HepG2 (cell line): ENCODE measurements around the gene PPP1R7. TPM values are rescaled to one million over a fixed set of nuclear protein-coding genes. Genes with fewer than 3 reads are reported as not detected.

Experiments used
- ATAC-seq: fragments of 200-7000 bp; cut with Tn5 transposase; 3 replicates; pipeline ENCODE4 v1.9.1; 2020; ENCODE audit warnings: mild to moderate bottlenecking, moderate library complexity
- BruUV-seq: library from RNA; stranded (reverse); fragments of 400-500 nt; replicated peaks from 2 replicates; lab custom pipeline; 2021; lab: Mats Ljungman, UMichigan
- CTCF ChIA-PET: fragments of 300-600 bp; formaldehyde crosslinking; extraction: SDS; loops from one replicate; lab custom pipeline; 2021; ENCODE audit warnings: low total read pairs, inconsistent platforms, low intra/inter-chr PET ratio; lab: Yijun Ruan, JAX
- POLR2A ChIA-PET: fragments of 350-600 bp; sonication (Branson Sonifier 250); formaldehyde crosslinking; loops from one replicate; lab custom pipeline; 2020; ENCODE audit warnings: antibody characterized with exemption, inconsistent platforms; lab: Yijun Ruan, JAX
- DNase-seq: peaks from one replicate; pipeline ENCODE4 v3.0.0-alpha.2; 2015; ENCODE audit warnings: low spot score
- FAIRE-seq: peaks from 3 replicates; lab custom pipeline; 2011; peaks lifted over from hg19 to GRCh38; lab: Jason Lieb, UNC
- H2AFZ ChIP-seq: one replicate; pipeline ENCODE4 v1.6.1; 2011; ENCODE audit warnings: low read length, inconsistent platforms
- H3K27ac ChIP-seq: fragments of 300-600 bp; 3 replicates; pipeline ENCODE4 v1.8.0; 2011; ENCODE audit warnings: mixed run types, mild to moderate bottlenecking, mixed read lengths, low read length, inconsistent platforms; ENCODE audit not compliant: insufficient read depth; ENCODE audit errors: extremely low read length
- H3K27me3 ChIP-seq, 2 experiments: fragments of 200-600 bp in 1 of 2; 2 replicates in 1 of 2; 3 replicates in 1 of 2; pipeline versions ENCODE4 v1.6.0 to v1.8.0; 2011; ENCODE audit warnings: low read length in 2 of 2, mild to moderate bottlenecking in 2 of 2, moderate library complexity in 2 of 2, inconsistent platforms in 1 of 2; ENCODE audit not compliant: insufficient read depth in 2 of 2, control insufficient read depth in 1 of 2
- H3K36me3 ChIP-seq, 2 experiments: fragments of 200-600 bp in 1 of 2; replicated peaks in 1 of 2; 2 replicates in 1 of 2; 3 replicates in 1 of 2; pipeline versions ENCODE4 v1.5.1 to v1.8.0; 2011; ENCODE audit warnings: low read length in 2 of 2, inconsistent platforms in 1 of 2; ENCODE audit not compliant: insufficient read depth in 2 of 2, control insufficient read depth in 1 of 2
- H3K4me1 ChIP-seq: 2 replicates; pipeline ENCODE4 v1.5.1; 2012; ENCODE audit warnings: low read length, inconsistent platforms; ENCODE audit not compliant: insufficient read depth
- H3K4me2 ChIP-seq: 2 replicates; pipeline ENCODE4 v1.6.0; 2011; ENCODE audit warnings: low read depth, low read length, inconsistent platforms
- H3K4me3 ChIP-seq, 3 experiments: fragments of 200-600 bp in 1 of 3; sonication (generic), shearing (Covaris generic) in 1 of 3; replicated peaks in 1 of 3; 2 replicates each; pipeline ENCODE4 v1.5.1; 2011 to 2016; ENCODE audit warnings: low read length in 3 of 3, inconsistent platforms in 2 of 3, low read depth in 2 of 3, mild to moderate bottlenecking in 2 of 3, control low read depth in 1 of 3, mixed read lengths in 1 of 3; ENCODE audit not compliant: insufficient read depth in 1 of 3
- H3K79me2 ChIP-seq: one replicate; pipeline ENCODE4 v1.6.1; 2011; ENCODE audit warnings: low read length, inconsistent platforms; ENCODE audit not compliant: insufficient read depth
- H3K9ac ChIP-seq: 2 replicates; pipeline ENCODE4 v1.6.0; 2011; ENCODE audit warnings: mild to moderate bottlenecking, low read depth, low read length, inconsistent platforms; ENCODE audit not compliant: insufficient read depth
- H3K9me3 ChIP-seq: 2 replicates; pipeline ENCODE4 v1.5.1; 2012; ENCODE audit warnings: mild to moderate bottlenecking, low read length
- H4K20me1 ChIP-seq: 2 replicates; pipeline ENCODE4 v1.6.0; 2011; ENCODE audit warnings: inconsistent platforms, mild to moderate bottlenecking, low read length, moderate library complexity; ENCODE audit not compliant: insufficient read depth
- FOXC1 ChIP-seq: sonication (generic); formaldehyde crosslinking; IDR thresholded peaks from 2 replicates; pipeline ENCODE4 v1.8.0; 2022; ENCODE audit warnings: mild to moderate bottlenecking, missing genetic modification reagents, borderline replicate concordance
- FOXJ3 ChIP-seq: sonication (generic); formaldehyde crosslinking; IDR thresholded peaks from 2 replicates; pipeline ENCODE4 v1.4.0; 2020; ENCODE audit warnings: missing genetic modification reagents, mild to moderate bottlenecking, borderline replicate concordance
- JARID2 ChIP-seq: sonication (generic); formaldehyde crosslinking; IDR thresholded peaks from 2 replicates; pipeline ENCODE4 v1.8.1; 2023; ENCODE audit warnings: missing genetic modification reagents, inconsistent platforms; ENCODE audit not compliant: insufficient replicate concordance
- KLF13 ChIP-seq: sonication (generic); formaldehyde crosslinking; IDR thresholded peaks from 2 replicates; pipeline ENCODE4 v1.4.0; 2020; ENCODE audit warnings: mild to moderate bottlenecking, missing genetic modification reagents
- NR3C1 ChIP-seq: sonication (generic); formaldehyde crosslinking; IDR thresholded peaks from 2 replicates; pipeline ENCODE4 v1.4.0; 2020; ENCODE audit warnings: missing genetic modification reagents
- REL ChIP-seq: sonication (generic); formaldehyde crosslinking; conservative IDR thresholded peaks from 2 replicates; pipeline ENCODE4 v1.8.0; 2022; ENCODE audit warnings: mild to moderate bottlenecking, missing genetic modification reagents, moderate library complexity
- RXRA ChIP-seq: sonication (generic); formaldehyde crosslinking; IDR thresholded peaks from 2 replicates; pipeline ENCODE4 v1.5.1; 2020; ENCODE audit warnings: missing genetic modification reagents
- SNAI1 ChIP-seq: sonication (generic); formaldehyde crosslinking; IDR thresholded peaks from 2 replicates; pipeline ENCODE4 v1.5.0; 2020; ENCODE audit warnings: mild to moderate bottlenecking, missing genetic modification reagents, borderline replicate concordance
- TMF1 ChIP-seq: sonication (generic); formaldehyde crosslinking; IDR thresholded peaks from 2 replicates; pipeline ENCODE4 v1.8.1; 2022; ENCODE audit warnings: low read depth, missing genetic modification reagents
- ZBTB38 ChIP-seq: sonication (generic); formaldehyde crosslinking; IDR thresholded peaks from 2 replicates; pipeline ENCODE4 v1.5.1; 2020; ENCODE audit warnings: mild to moderate bottlenecking, missing genetic modification reagents
- ZFP1 ChIP-seq: IDR thresholded peaks from 2 replicates; pipeline ENCODE4 v1.6.1; 2016
- ZNF225 ChIP-seq: sonication (generic); formaldehyde crosslinking; IDR thresholded peaks from 2 replicates; pipeline ENCODE4 v1.4.0; 2020; ENCODE audit warnings: mild to moderate bottlenecking, missing genetic modification reagents
- ZNF263 ChIP-seq: sonication (generic); formaldehyde crosslinking; IDR thresholded peaks from 2 replicates; pipeline ENCODE4 v1.4.0; 2020; ENCODE audit warnings: missing genetic modification reagents
- ZNF550 ChIP-seq: sonication (generic); formaldehyde crosslinking; IDR thresholded peaks from 2 replicates; pipeline ENCODE4 v1.4.0; 2020; ENCODE audit warnings: mild to moderate bottlenecking, missing genetic modification reagents, borderline replicate concordance
- ZNF672 ChIP-seq: sonication (generic); formaldehyde crosslinking; IDR thresholded peaks from 2 replicates; pipeline ENCODE4 v1.8.1; 2022; ENCODE audit warnings: missing genetic modification reagents
- whole genome bisulfite sequencing: methylation state at CpG from one replicate; pipeline ENCODE4 v1.1.6; 2017; ENCODE audit warnings: low lambda C conversion rate; 5-methylcytosine and 5-hydroxymethylcytosine counted together
- in situ Hi-C: cut with HindIII; loops from 2 replicates; pipeline ENCODE4 v1.10.0; 2017; ENCODE audit warnings: low pct_unique_long_range_greater_than_20kb; ENCODE audit not compliant: extremely low pct_ligation_motif_present
- intact Hi-C: fragments of 100-400 bp; cut with micrococcal nuclease; formaldehyde crosslinking; loops from one replicate; pipeline ENCODE4 v1.10.0; 2022; ENCODE audit not compliant: unreplicated experiment
- polyA plus RNA-seq, 8 experiments: library from polyadenylated mRNA; depleted of rRNA in 3 of 8; stranded (reverse) in 7 of 8; unstranded in 1 of 8; fragments of >200 nt; fragmentation: Illumina TruSeq in 4 of 8; extraction: Trizol in 4 of 8; gene quantifications; 2 replicates each; pipeline versions ENCODE4 v1.2.1 to v1.2.3, GENCODE V29; 2011 to 2016; ENCODE audit warnings: low read depth in 4 of 8, missing spikeins in 1 of 8, mixed read lengths in 1 of 8; ENCODE audit not compliant: insufficient read depth in 1 of 8
- total RNA-seq, 5 experiments: library from RNA; depleted of rRNA; stranded (reverse); fragments of >200 nt; fragmentation: Illumina TruSeq; extraction: Trizol; gene quantifications; 2 replicates each; pipeline ENCODE4 v1.2.3, GENCODE V29; 2016; ENCODE audit warnings: low read depth in 1 of 5
- TF ChIP-seq, protein P1 (sequence below): sonication (generic); formaldehyde crosslinking; IDR thresholded peaks from 2 replicates; pipeline ENCODE4 v1.8.1; 2023; ENCODE audit warnings: missing genetic modification reagents, mild to moderate bottlenecking, borderline replicate concordance
- TF ChIP-seq, protein P2 (sequence below): sonication (generic); formaldehyde crosslinking; IDR thresholded peaks from 2 replicates; pipeline ENCODE4 v1.4.0; 2020; ENCODE audit warnings: missing genetic modification reagents, borderline replicate concordance
- TF ChIP-seq, protein P3 (sequence below): sonication (generic); formaldehyde crosslinking; conservative IDR thresholded peaks from 2 replicates; pipeline ENCODE4 v1.4.0; 2020; ENCODE audit warnings: missing genetic modification reagents
- TF ChIP-seq, protein P4 (sequence below): sonication (generic); formaldehyde crosslinking; IDR thresholded peaks from 2 replicates; pipeline ENCODE4 v1.9.0; 2021; ENCODE audit warnings: missing genetic modification reagents, mild to moderate bottlenecking, borderline replicate concordance

PPP1R7 gene
- total and polyA plus RNA-seq, 2 of the 13 experiments (the other 11 are each of a cell fraction or from before 2014, with no cell fraction given), result 33.3 to 67.9 TPM

DNA sequence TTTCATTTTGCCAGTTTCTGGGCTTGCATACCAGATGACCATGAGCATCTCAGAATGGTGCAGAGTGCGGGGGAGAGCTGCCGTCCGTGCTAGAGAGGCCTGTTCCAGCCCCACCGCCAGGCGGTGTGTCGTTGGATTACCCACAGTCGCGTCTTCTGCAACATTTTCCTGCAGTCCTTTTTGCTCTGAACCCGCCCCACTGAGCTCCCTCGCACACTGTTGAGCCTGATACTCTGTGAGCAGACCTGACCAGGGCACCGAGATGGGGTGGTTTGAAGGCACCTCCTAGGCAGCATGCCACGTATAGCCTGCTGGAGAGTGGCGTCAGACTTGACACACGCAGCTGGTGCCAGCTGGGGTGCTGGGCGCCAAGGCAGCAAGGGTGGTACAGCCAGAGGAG lies 18.1 kb downstream of the PPP1R7 start (continued):
- TF ChIP-seq FOXJ3 (no peak), TMF1 (CRISPR knock-in tag) (no peak)
- TF ChIP-seq, protein P1, sequence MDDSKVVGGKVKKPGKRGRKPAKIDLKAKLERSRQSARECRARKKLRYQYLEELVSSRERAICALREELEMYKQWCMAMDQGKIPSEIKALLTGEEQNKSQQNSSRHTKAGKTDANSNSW, result no peak

DNA sequence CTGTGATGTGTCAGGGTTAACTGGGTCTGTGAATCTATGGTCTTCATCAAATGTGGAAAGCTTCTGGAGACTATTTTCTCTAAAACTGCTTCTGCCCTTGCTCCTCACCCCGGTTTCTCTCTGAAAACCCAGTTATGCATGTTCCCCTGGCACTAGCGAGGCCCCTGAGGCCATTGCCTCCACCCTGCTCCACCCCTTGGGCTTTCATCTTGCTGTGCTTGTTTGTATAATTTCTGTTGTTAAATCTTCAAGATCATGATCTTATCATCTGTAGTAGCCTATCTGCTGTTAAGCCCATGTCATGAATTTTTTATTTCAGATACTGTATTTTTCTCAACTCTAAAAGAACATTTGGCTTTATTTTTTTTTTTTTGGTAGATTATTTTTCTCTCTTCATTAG lies 23.3 kb downstream of the PPP1R7 start:
- 96% methylated on average over 2 of the region's 2 CpGs for WGBS
- DNase-seq (no peak), ATAC-seq (no peak), FAIRE-seq (peak; percentile 15)
- Histone ChIP-seq H3K9me3 (no peaks in the 10 kb centered on the region), H3K4me3 (no peak overlapping the region), H3K79me2 (no peaks in the 10 kb centered on the region), H3K9ac (no peak overlapping the region), H2AFZ (no peak overlapping the region), H4K20me1 (no peaks in the 10 kb centered on the region), H3K36me3 (peaks cover 9 to 41% of the 10 kb centered on the region in 2 experiments), H3K4me1 (no peaks in the 10 kb centered on the region), H3K27me3 (no peaks in the 10 kb centered on the region), H3K4me2 (no peak overlapping the region), H3K27ac (no peak overlapping the region)
- TF ChIP-seq RXRA (CRISPR knock-in tag) (no peak), NR3C1 (no peak), ZNF225 (no peak), JARID2 (no peak), KLF13 (CRISPR knock-in tag) (no peak), SNAI1 (no peak), ZNF672 (CRISPR knock-in tag) (no peak), FOXC1 (CRISPR knock-in tag) (no peak), ZFP1 (CRISPR knock-in tag) (no peak), ZNF263 (CRISPR knock-in tag) (no peak), REL (CRISPR knock-in tag) (no peak), ZBTB38 (CRISPR knock-in tag) (no peak), ZNF550 (CRISPR knock-in tag) (no peak)
- TF ChIP-seq, protein P2, sequence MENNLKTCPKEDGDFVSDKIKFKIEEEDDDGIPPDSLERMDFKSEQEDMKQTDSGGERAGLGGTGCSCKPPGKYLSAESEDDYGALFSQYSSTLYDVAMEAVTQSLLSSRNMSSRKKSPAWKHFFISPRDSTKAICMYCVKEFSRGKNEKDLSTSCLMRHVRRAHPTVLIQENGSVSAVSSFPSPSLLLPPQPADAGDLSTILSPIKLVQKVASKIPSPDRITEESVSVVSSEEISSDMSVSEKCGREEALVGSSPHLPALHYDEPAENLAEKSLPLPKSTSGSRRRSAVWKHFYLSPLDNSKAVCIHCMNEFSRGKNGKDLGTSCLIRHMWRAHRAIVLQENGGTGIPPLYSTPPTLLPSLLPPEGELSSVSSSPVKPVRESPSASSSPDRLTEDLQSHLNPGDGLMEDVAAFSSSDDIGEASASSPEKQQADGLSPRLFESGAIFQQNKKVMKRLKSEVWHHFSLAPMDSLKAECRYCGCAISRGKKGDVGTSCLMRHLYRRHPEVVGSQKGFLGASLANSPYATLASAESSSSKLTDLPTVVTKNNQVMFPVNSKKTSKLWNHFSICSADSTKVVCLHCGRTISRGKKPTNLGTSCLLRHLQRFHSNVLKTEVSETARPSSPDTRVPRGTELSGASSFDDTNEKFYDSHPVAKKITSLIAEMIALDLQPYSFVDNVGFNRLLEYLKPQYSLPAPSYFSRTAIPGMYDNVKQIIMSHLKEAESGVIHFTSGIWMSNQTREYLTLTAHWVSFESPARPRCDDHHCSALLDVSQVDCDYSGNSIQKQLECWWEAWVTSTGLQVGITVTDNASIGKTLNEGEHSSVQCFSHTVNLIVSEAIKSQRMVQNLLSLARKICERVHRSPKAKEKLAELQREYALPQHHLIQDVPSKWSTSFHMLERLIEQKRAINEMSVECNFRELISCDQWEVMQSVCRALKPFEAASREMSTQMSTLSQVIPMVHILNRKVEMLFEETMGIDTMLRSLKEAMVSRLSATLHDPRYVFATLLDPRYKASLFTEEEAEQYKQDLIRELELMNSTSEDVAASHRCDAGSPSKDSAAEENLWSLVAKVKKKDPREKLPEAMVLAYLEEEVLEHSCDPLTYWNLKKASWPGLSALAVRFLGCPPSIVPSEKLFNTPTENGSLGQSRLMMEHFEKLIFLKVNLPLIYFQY (CRISPR knock-in tag), result no peak
- TF ChIP-seq, protein P3, sequence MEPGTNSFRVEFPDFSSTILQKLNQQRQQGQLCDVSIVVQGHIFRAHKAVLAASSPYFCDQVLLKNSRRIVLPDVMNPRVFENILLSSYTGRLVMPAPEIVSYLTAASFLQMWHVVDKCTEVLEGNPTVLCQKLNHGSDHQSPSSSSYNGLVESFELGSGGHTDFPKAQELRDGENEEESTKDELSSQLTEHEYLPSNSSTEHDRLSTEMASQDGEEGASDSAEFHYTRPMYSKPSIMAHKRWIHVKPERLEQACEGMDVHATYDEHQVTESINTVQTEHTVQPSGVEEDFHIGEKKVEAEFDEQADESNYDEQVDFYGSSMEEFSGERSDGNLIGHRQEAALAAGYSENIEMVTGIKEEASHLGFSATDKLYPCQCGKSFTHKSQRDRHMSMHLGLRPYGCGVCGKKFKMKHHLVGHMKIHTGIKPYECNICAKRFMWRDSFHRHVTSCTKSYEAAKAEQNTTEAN, result no peak
- TF ChIP-seq, protein P4, sequence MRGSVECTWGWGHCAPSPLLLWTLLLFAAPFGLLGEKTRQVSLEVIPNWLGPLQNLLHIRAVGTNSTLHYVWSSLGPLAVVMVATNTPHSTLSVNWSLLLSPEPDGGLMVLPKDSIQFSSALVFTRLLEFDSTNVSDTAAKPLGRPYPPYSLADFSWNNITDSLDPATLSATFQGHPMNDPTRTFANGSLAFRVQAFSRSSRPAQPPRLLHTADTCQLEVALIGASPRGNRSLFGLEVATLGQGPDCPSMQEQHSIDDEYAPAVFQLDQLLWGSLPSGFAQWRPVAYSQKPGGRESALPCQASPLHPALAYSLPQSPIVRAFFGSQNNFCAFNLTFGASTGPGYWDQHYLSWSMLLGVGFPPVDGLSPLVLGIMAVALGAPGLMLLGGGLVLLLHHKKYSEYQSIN (CRISPR knock-in tag), result no peak
- ChIA-PET POLR2A (no interaction called here), CTCF (no interaction called here)
- in situ Hi-C loops (no loop called here), intact Hi-C loops (no loop called here)
- no TSS peak for BruUV-seq
